HG03064 (cell line): ENCODE results near the gene SLC9B2.
A peak's percentile ranks its signal among the peaks of the same experiment; 100 is the strongest.

ENCODE experiments used
- ATAC-seq: cut with Tn5 transposase; IDR thresholded peaks from one replicate; pipeline ENCODE4 v1.9.1; 2021; ENCODE audit warnings: low read depth; ENCODE audit not compliant: unreplicated experiment

Gene SLC9B2, protein sequence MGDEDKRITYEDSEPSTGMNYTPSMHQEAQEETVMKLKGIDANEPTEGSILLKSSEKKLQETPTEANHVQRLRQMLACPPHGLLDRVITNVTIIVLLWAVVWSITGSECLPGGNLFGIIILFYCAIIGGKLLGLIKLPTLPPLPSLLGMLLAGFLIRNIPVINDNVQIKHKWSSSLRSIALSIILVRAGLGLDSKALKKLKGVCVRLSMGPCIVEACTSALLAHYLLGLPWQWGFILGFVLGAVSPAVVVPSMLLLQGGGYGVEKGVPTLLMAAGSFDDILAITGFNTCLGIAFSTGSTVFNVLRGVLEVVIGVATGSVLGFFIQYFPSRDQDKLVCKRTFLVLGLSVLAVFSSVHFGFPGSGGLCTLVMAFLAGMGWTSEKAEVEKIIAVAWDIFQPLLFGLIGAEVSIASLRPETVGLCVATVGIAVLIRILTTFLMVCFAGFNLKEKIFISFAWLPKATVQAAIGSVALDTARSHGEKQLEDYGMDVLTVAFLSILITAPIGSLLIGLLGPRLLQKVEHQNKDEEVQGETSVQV

GRCh38 chr4:103076747-103077347 lies at the start of gene SLC9B2:
SLC9B2 (minus strand) TSS chr4:103076761; CDS start chr4:103067550, 9,211 bp downstream.
- peak; percentile 44 for ATAC-seq

DNA sequence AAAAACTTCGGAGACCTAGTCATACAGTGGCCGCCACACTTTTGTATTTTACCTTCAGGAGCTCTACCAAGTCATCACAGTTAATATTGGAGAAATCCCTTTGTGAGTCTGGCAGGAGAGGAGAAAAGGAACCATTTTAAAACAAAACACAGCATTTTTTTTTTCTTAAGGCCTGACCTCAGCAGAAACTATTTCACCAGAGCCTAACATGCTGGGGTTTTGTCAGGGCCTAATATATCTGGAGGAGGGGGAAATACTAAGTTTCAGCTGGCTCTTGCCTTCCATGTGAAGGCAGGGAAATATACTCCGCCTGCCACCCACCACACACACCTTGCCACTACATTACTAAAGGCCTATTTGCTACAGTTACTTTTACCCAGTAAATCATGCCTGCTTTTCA lies 49.6 kb upstream of the SLC9B2 start:
- ATAC-seq = no peak

DNA sequence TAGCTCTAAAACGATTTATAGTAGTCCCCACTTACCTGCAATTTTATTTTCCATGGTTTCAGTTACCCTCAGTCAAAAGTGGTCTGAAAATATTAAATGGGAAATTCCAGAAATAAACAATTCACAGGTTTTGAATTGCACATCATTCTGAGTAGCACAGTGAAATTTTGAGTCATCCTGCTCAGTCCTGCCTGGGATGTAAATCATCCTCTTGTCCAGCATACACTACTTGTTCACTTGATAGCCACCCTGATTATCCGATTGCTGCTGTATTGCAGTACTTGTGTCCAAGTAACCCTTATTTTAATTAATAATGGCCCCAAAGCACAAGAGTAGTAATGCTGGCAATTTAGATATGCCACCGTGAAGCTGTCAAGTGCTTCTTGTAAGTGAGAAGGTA lies 46.6 kb upstream of the SLC9B2 start:
- no peak for ATAC-seq

GRCh38 chr4:103118166-103118565 lies 41.6 kb upstream of the SLC9B2 start:
- ATAC-seq = no peak

DNA sequence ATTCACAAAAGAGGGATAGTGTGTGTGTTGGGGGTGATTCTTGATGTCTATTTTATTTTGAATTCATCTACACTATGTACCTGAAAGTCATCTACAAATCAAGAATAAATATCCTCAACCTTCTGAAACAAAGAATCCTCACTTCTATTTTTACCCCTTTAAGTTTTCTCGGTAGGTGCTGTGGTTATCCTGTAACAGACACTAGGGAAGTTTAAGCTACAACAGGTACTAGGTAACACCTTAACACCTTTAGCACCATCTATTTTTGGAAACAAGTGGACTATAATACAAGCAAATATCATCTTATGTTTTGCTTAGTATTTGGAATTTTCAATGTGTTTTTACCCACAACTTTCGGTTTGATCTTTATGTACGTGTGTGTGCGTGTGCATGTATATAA lies 35.0 kb upstream of the SLC9B2 start:
- no peak for ATAC-seq

DNA sequence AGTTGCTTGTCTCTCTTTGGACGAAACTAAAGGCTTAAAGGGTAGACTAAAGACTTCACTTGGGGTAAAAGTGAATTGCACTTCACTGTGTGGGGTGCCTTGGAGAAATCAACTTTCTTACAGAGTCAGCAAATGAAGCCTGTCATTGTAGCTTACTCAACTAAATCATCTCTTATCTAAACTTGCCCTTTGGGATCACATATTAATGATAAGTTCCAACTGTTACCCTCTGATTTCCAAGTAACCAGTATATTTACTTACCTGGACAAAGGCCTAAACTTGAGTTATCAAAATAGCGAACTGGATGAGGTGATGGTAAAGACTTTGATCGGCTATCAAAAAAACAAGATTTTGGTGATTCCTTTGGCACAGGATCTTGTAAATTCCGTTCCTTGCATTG lies 32.0 kb upstream of the SLC9B2 start:
- no peak for ATAC-seq

DNA sequence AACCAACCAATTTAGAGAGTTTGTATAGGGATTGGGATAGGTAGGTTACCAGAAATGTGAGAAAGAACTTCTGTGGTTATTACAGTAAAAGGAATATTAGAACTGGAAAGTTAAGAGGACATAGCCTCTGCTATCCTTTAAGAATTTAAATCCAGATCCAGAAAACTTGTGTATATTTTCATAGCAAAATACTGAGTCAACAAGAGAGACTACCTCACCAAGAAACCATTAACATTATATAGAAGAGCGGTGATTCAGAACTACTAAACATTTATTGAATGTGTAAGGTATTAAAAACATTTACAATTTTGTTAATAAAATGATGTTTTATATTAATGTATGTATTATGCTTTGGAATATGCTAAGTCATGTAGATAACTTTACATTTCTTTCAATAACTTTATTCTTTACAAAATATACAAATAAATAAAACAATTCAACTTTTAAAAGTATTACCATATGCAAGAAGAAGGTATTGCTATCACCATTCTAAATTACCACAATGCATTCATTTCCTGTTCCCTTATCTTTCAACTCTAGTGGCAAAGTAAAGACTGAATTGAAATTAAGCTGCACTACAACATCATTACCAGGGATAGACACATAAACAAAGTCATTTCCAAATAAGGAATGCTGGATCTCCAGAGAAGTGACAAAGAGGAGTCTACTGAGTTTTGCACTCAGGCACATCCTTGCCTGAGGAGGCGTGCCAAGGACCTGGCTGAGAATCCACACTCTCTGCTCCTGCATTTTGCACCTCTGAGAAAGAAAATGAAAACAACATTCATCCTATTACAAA lies 29.2 kb upstream of the SLC9B2 start:
- ATAC-seq = no peak

DNA sequence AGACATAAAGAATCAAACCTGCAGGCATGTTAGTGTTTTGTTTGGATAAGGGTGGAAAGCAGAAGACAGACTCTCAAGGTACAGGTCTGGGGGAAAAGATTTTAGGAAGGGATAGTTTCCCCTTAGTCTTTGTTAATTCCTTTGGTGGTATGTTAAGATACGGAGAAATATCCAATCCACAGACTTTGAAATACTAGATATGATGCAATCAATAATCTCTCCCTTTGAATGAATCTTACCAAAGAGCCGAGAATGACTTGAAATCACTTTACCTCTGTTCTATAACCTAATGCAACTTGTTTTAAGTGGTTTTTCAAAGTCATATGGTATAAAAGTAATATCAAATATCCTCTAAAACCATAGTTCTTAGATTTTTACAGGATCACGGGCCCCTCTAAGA lies 28.3 kb upstream of the SLC9B2 start:
- no peak for ATAC-seq

GRCh38 chr4:103100691-103101090 lies 24.1 kb upstream of the SLC9B2 start:
- ATAC-seq = no peak

- ATAC-seq = peak; percentile 97
Measured at GRCh38 chr4:103099691-103100392, 23.3 kb upstream of the SLC9B2 start, which contains the start of gene BDH2. BDH2 (minus strand) TSS chr4:103099834; CDS start chr4:103096254, 3,580 bp downstream.

GRCh38 chr4:103098756-103099440 lies 22.3 kb upstream of the SLC9B2 start:
- ATAC-seq = no peak

DNA sequence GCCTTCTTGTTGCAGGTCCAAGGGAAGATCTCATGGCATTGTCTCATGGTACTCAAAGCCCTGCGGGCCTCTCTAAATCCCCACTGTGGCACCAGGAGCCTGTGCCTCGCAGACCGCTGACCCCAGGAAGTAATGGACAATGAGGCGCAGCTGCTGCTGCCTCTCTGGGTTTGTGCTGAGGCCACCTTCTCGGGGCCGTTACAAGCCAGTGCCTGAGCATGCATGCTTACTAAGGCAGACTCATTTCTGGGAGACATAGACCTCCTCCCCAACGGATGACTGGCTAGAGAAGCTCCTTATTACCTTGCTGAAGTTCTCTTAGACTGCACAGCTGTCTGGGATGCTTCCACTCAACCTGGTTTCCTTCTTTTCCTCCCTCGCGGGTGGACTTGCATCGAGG lies 21.8 kb upstream of the SLC9B2 start:
- no peak for ATAC-seq

- no peak for ATAC-seq
Measured at GRCh38 chr4:103097112-103097511, 20.6 kb upstream of the SLC9B2 start.

DNA sequence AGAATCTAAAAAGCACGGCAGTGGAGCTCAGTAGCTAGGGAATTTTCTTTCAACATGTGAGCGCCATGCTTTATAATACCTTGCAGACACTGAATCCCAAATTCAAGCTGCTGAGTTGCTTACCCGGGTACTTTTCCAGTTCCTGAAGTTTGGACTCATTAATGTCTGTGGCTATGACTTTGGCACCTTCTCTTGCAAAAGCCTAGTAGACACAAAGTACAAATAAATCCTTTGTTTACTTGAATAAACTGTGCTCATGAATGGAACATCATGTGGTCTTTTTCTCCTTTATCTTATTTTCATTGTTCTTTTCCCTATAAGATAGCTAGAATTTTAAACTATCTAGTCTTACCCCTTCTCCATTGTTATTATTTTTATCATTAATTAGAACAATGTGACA lies 18.5 kb upstream of the SLC9B2 start:
- ATAC-seq = no peak

DNA sequence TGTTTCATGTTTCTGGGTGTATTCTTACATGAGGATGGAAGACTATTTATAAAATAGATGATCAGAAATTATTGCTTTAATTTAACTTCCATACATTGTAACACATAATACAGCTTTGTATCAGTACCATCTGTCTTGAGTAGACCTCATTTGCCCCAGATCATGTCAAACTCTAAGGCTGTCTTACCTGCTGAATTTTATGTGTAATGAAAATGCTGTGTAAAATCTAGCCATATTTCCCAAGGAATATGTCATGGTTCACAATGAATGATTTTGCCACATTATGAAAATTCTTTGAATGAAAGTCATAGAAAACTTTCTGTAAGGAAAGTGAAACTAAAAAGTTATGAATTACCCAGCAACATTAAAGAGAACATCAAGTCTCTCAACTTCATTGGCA lies 15.7 kb upstream of the SLC9B2 start:
- ATAC-seq = no peak

DNA sequence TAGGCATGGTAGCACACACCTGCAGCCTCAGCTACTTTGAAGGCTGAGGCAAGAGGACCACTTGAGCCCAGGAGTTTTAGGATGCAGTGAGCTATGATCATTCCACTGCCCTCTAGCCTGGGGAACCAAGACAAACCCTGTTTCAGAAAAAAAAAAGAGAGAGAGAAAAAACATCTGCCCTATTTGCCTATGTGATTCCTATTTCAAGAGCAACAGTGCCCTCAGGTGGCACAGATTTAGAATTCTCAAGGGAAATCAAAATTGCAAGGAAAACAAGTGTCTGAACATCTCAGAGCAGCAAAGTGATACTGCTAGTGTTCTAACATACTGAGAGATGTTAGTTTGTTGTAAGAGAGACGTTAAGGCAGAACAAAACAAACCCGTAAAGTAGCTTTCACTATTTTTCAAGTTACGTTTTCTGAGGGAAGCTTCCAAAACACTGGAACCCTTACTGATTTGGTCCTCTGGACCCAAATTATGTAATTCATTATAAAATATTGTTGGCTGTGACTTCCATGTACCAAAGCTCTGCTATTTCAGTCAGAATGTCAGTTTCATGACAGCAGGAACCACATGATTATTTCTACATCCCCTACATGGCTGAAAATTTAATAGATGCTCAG lies 15.2 kb upstream of the SLC9B2 start:
- ATAC-seq = peak; percentile 75

DNA sequence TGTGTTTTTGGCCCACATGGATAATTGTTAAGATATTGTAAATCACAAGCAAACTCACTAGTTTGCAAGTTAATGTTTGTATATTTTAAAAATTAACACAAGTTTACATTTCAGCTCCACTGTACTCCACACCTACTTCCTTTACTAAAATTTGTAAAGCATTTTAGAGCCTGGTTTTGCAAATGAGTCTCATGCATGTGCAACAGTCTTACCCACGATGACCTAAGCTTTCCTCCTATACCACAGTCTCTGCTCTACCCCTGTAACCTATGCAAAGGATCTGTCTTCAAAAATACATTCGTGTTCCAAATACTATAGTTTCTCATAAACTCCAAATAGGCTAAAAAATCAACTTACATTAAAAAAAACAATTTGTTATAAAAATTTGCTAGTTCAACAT lies 12.9 kb upstream of the SLC9B2 start:
- ATAC-seq = no peak

GRCh38 chr4:103086551-103086950 lies 10.0 kb upstream of the SLC9B2 start:
- ATAC-seq = no peak

DNA sequence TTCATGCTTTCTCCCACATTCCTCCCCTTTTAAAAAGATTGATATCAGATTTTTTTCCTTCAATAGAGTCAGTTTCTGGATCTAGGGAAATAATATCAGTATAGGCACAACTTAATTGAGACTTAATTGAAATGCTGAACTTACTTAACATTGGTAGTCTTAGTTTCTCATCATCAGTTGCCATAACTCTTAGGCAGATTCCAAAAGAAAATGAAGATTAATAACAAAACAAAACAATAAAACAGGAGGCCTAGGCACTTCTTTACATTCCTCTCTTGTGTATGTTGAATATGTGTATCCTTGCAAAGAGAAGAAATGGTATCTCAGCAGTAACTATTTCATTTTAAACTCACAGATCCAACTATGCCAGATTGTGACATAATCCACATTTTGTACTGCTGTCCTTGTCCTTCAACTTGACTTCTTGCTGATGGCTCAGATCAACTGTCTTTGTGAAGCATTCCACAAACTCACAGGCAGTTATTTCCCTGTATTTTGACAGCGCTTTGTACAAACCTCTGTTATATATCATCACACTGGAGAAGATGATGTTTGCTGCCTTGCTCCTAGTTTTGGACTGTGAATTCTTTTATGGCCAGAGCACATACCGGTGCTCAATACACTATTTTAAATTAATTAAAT lies 9.1 kb upstream of the SLC9B2 start:
- ATAC-seq = no peak
